Thyroid gland (tissue), 4 donors: Measurements from ENCODE around the gene UBE2R2. TPM values are rescaled to one million over a fixed set of nuclear protein-coding genes. Genes with fewer than 3 reads are reported as not detected.
A peak's percentile ranks its signal among the peaks of the same experiment; 100 is the strongest.

Experiments
- DNase-seq, 2 donors: peaks; one replicate each; pipeline ENCODE4 v3.0.0-alpha.2; 2019
- H3K27ac ChIP-seq, 3 donors: fragments of 200-600 bp; sonication (generic); 1 replicate in 2 of 3; 2 replicates in 1 of 3; pipeline ENCODE4 v1.5.1; 2016 to 2019; ENCODE audit warnings: mild to moderate bottlenecking in 1 of 3, moderate library complexity in 1 of 3
- H3K27me3 ChIP-seq: fragments of 200-600 bp; sonication (generic); one replicate; pipeline ENCODE4 v1.5.1; 2019
- H3K36me3 ChIP-seq, 2 donors: fragments of 200-600 bp; sonication (generic); one replicate each; pipeline ENCODE4 v1.5.1; 2016 to 2019
- H3K4me1 ChIP-seq, 2 donors: fragments of 200-600 bp; sonication (generic); one replicate each; pipeline ENCODE4 v1.5.1; 2017 to 2019
- H3K4me3 ChIP-seq, 3 donors: fragments of 200-600 bp; sonication (generic); replicated peaks in 1 of 3; 1 replicate in 2 of 3; 2 replicates in 1 of 3; pipeline ENCODE4 v1.5.1; 2016; ENCODE audit warnings: mild to moderate bottlenecking in 1 of 3
- H3K9me3 ChIP-seq: fragments of 200-600 bp; sonication (generic); one replicate; pipeline ENCODE4 v1.5.1; 2017
- CTCF ChIP-seq, 6 experiments: fragments of 200-600 bp in 3 of 6; fragments of 450-650 bp in 3 of 6; sonication (generic) in 3 of 6; IDR thresholded peaks; one replicate each; pipeline ENCODE4 v1.5.1; 2016 to 2019; ENCODE audit warnings: antibody characterized with exemption in 6 of 6, mild to moderate bottlenecking in 2 of 6, inconsistent platforms in 1 of 6, moderate library complexity in 1 of 6
- POLR2A ChIP-seq, 2 donors: fragments of 450-650 bp; IDR thresholded peaks; one replicate each; pipeline ENCODE4 v1.6.1; 2017; ENCODE audit warnings: antibody characterized with exemption in 2 of 2, mild to moderate bottlenecking in 2 of 2, moderate library complexity in 1 of 2
- WGBS, 2 donors: methylation state at CpG; one replicate each; pipeline ENCODE4 v1.1.5; 2017; 5-methylcytosine and 5-hydroxymethylcytosine counted together
- intact Hi-C: fragments of 100-400 bp; cut with DNase I; formaldehyde crosslinking; loops from one replicate; pipeline ENCODE4 v1.15.1; 2023
- total RNA-seq, 4 donors: library from RNA; depleted of rRNA; stranded (reverse); fragments of >200 nt; gene quantifications; one replicate each; pipeline ENCODE4 v1.2.3, GENCODE V29; 2016

UBE2R2 gene
- total RNA-seq, 4 donors from 2014 or later = 22.8 to 31.4 (median 25.8) TPM

GRCh38 chr9:33780276-33780675 is 36.7 kb upstream of the UBE2R2 start:
- DNase-seq = no peak
- Histone ChIP-seq H3K27me3 (no peaks in the 10 kb centered on the region), H3K9me3 (no peaks in the 10 kb centered on the region), H3K27ac (no peak overlapping the region), H3K4me3 (no peak overlapping the region), H3K36me3 (no peaks in the 10 kb centered on the region), H3K4me1 (peaks cover 11 to 17% of the 10 kb centered on the region in 2 donors)
- intact Hi-C loops = no loop called here
- no peak for TF ChIP-seq POLR2A (IDR thresholded peaks at IDR 0.05)

- Histone ChIP-seq H3K9me3 (no peaks in the 10 kb centered on the region), H3K4me3 (no peak overlapping the region), H3K27ac (peak overlapping the region; percentile 46 to 61 (median 51)), H3K36me3 (no peaks in the 10 kb centered on the region), H3K4me1 (peaks cover 11 to 17% of the 10 kb centered on the region in 2 donors), H3K27me3 (no peaks in the 10 kb centered on the region)
- intact Hi-C loops = no loop called here
- DNase-seq = peak; percentile 14 to 55
- TF ChIP-seq POLR2A (IDR thresholded peaks at IDR 0.05) = no peak
- no peak for TF ChIP-seq CTCF (IDR thresholded peaks at IDR 0.05)
- 47 to 62% methylated on average over 1 of the region's 1 CpG for WGBS, 2 donors
Measured at GRCh38 chr9:33781736-33782135, 35.2 kb upstream of the UBE2R2 start.

GRCh38 chr9:33782395-33783152 is 34.4 kb upstream of the UBE2R2 start:
- TF ChIP-seq CTCF (IDR thresholded peaks at IDR 0.05) (no peak), POLR2A (IDR thresholded peaks at IDR 0.05) (no peak)
- Histone ChIP-seq H3K27me3 (no peaks in the 10 kb centered on the region), H3K27ac (peak overlapping the region in 2 of 3 donors; percentile 51 to 61), H3K36me3 (no peaks in the 10 kb centered on the region), H3K4me3 (no peak overlapping the region), H3K9me3 (no peaks in the 10 kb centered on the region), H3K4me1 (peaks cover 11 to 18% of the 10 kb centered on the region in 2 donors)
- intact Hi-C loops = no loop called here
- no peak for DNase-seq
- 51 to 53% methylated on average over 4 of the region's 4 CpGs for WGBS, 2 donors

GRCh38 chr9:33785914-33786313 is 31.0 kb upstream of the UBE2R2 start:
- H3K4me3 ChIP-seq = no peak overlapping the region

GRCh38 chr9:33786681-33787080 is 30.3 kb upstream of the UBE2R2 start:
- H3K4me3 ChIP-seq = no peak overlapping the region
- 87 to 100% methylated on average over 2 of the region's 2 CpGs for WGBS, 2 donors
- intact Hi-C loops = no loop called here
- TF ChIP-seq CTCF (IDR thresholded peaks at IDR 0.05) (no peak), POLR2A (IDR thresholded peaks at IDR 0.05) (no peak)
- H3K27ac ChIP-seq = no peak overlapping the region
- no peak for DNase-seq
- H3K9me3 ChIP-seq = no peaks in the 10 kb centered on the region
- no peaks in the 10 kb centered on the region for H3K36me3 ChIP-seq
- no peaks in the 10 kb centered on the region for H3K27me3 ChIP-seq
- H3K4me1 ChIP-seq = peaks cover 13 to 19% of the 10 kb centered on the region in 2 donors

More at GRCh38 chr9:33785914-33786313, 31.0 kb upstream of the UBE2R2 start:
- no peak for DNase-seq
- H3K36me3 ChIP-seq = no peaks in the 10 kb centered on the region
- TF ChIP-seq POLR2A (IDR thresholded peaks at IDR 0.05) = no peak
- no peak for TF ChIP-seq CTCF (IDR thresholded peaks at IDR 0.05)
- H3K27me3 ChIP-seq = no peaks in the 10 kb centered on the region
- 88 to 96% methylated on average over 5 of the region's 5 CpGs for WGBS, 2 donors
- H3K9me3 ChIP-seq = no peaks in the 10 kb centered on the region
- no peak overlapping the region for H3K27ac ChIP-seq
- intact Hi-C loops = no loop called here
- peaks cover 19 to 24% of the 10 kb centered on the region in 2 donors for H3K4me1 ChIP-seq
